HepG2 (cell line): ENCODE measurements around the gene TRAPPC4. TPM values are rescaled to one million over a fixed set of nuclear protein-coding genes. Genes with fewer than 3 reads are reported as not detected.

ENCODE experiments used
- CBX1 ChIP-seq: IDR thresholded peaks from one replicate; pipeline ENCODE4 v1.6.1; 2016; ENCODE audit warnings: antibody characterized with exemption, low read depth
- CEBPG ChIP-seq: IDR thresholded peaks from 2 replicates; pipeline ENCODE4 v1.6.1; 2016
- EP300 ChIP-seq, 3 experiments: sonication (generic) in 1 of 3; formaldehyde crosslinking in 1 of 3; IDR thresholded peaks; 2 replicates each; pipeline versions ENCODE4 v1.5.1 to v1.6.1; 2011 to 2020; ENCODE audit warnings: low read depth in 2 of 3, low read length in 2 of 3, borderline replicate concordance in 1 of 3, improper control_type of control experiment in 1 of 3, mild to moderate bottlenecking in 1 of 3, missing genetic modification reagents in 1 of 3, moderate library complexity in 1 of 3
- HDAC1 ChIP-seq: sonication (generic); formaldehyde crosslinking; IDR thresholded peaks from 2 replicates; pipeline ENCODE4 v1.5.1; 2020; ENCODE audit warnings: mild to moderate bottlenecking, missing genetic modification reagents
- HOXA7 ChIP-seq: sonication (generic); formaldehyde crosslinking; IDR thresholded peaks from 2 replicates; pipeline ENCODE4 v1.8.1; 2022; ENCODE audit warnings: mild to moderate bottlenecking, missing genetic modification reagents, moderate library complexity
- ISL2 ChIP-seq: sonication (generic); formaldehyde crosslinking; IDR thresholded peaks from 2 replicates; pipeline ENCODE4 v1.5.0; 2020; ENCODE audit warnings: missing genetic modification reagents
- JUND ChIP-seq: sonication (generic); formaldehyde crosslinking; IDR thresholded peaks from 2 replicates; pipeline ENCODE4 v1.8.0; 2022; ENCODE audit warnings: mild to moderate bottlenecking, missing genetic modification reagents
- KAT8 ChIP-seq: IDR thresholded peaks from 2 replicates; pipeline ENCODE4 v1.6.1; 2016; ENCODE audit warnings: missing genetic modification reagents, missing compliant biosample characterization
- MIER2 ChIP-seq: IDR thresholded peaks from 2 replicates; pipeline ENCODE4 v1.6.1; 2016; ENCODE audit warnings: missing biosample characterization, missing genetic modification reagents
- MTA1 ChIP-seq: sonication (generic); formaldehyde crosslinking; IDR thresholded peaks from 2 replicates; pipeline ENCODE4 v1.4.0; 2020; ENCODE audit warnings: missing genetic modification reagents, mild to moderate bottlenecking, borderline replicate concordance
- MYC ChIP-seq: sonication (generic); formaldehyde crosslinking; IDR thresholded peaks from 2 replicates; pipeline ENCODE4 v1.9.0; 2021; ENCODE audit warnings: missing genetic modification reagents, borderline replicate concordance
- NONO ChIP-seq, 2 experiments: fragments of 450-650 bp in 1 of 2; sonication (generic) in 1 of 2; formaldehyde crosslinking in 1 of 2; IDR thresholded peaks in 1 of 2; conservative IDR thresholded peaks in 1 of 2; 2 replicates each; pipeline versions ENCODE4 v1.6.1 to v1.8.0; 2017 to 2022; ENCODE audit warnings: mild to moderate bottlenecking in 1 of 2, missing genetic modification reagents in 1 of 2, moderate library complexity in 1 of 2
- NR2F6 ChIP-seq, 2 experiments: IDR thresholded peaks; 2 replicates each; pipeline ENCODE4 v1.6.1; 2016; ENCODE audit warnings: antibody characterized with exemption in 1 of 2, mild to moderate bottlenecking in 1 of 2
- RBM22 ChIP-seq: fragments of 200-400 bp; formaldehyde crosslinking; optimal IDR thresholded peaks from 2 replicates; pipeline ENCODE3; 2017; ENCODE audit warnings: mild to moderate bottlenecking, low read length, moderate library complexity
- SOX5 ChIP-seq: IDR thresholded peaks from 2 replicates; pipeline ENCODE4 v1.6.1; 2016; ENCODE audit warnings: borderline replicate concordance
- TAF1 ChIP-seq: sonication (generic); formaldehyde crosslinking; IDR thresholded peaks from 2 replicates; pipeline ENCODE4 v1.4.0; 2020; ENCODE audit warnings: missing genetic modification reagents
- ZNF337 ChIP-seq: sonication (generic); formaldehyde crosslinking; IDR thresholded peaks from 2 replicates; pipeline ENCODE4 v1.5.1; 2020; ENCODE audit warnings: missing genetic modification reagents, low read depth, mild to moderate bottlenecking, borderline replicate concordance
- ZNF362 ChIP-seq: sonication (generic); formaldehyde crosslinking; IDR thresholded peaks from 2 replicates; pipeline ENCODE4 v1.4.0; 2020; ENCODE audit warnings: missing genetic modification reagents, mild to moderate bottlenecking, borderline replicate concordance
- ZNF563 ChIP-seq: sonication (generic); formaldehyde crosslinking; IDR thresholded peaks from 2 replicates; pipeline ENCODE4 v1.8.0; 2022; ENCODE audit warnings: mild to moderate bottlenecking, moderate library complexity, missing genetic modification reagents
- ZNF720 ChIP-seq: sonication (generic); formaldehyde crosslinking; IDR thresholded peaks from 2 replicates; pipeline ENCODE4 v1.4.0; 2020; ENCODE audit warnings: missing genetic modification reagents
- polyA plus RNA-seq, 8 experiments: library from polyadenylated mRNA; depleted of rRNA in 3 of 8; stranded (reverse) in 7 of 8; unstranded in 1 of 8; fragments of >200 nt; fragmentation: Illumina TruSeq in 4 of 8; extraction: Trizol in 4 of 8; gene quantifications; 2 replicates each; pipeline versions ENCODE4 v1.2.1 to v1.2.3, GENCODE V29; 2011 to 2016; ENCODE audit warnings: low read depth in 4 of 8, missing spikeins in 1 of 8, mixed read lengths in 1 of 8; ENCODE audit not compliant: insufficient read depth in 1 of 8
- total RNA-seq, 5 experiments: library from RNA; depleted of rRNA; stranded (reverse); fragments of >200 nt; fragmentation: Illumina TruSeq; extraction: Trizol; gene quantifications; 2 replicates each; pipeline ENCODE4 v1.2.3, GENCODE V29; 2016; ENCODE audit warnings: low read depth in 1 of 5
- TF ChIP-seq, protein P1 (sequence below): sonication (generic); formaldehyde crosslinking; IDR thresholded peaks from 2 replicates; pipeline ENCODE4 v1.4.0; 2020; ENCODE audit warnings: missing genetic modification reagents, borderline replicate concordance

TRAPPC4 gene
- total and polyA plus RNA-seq, 2 of the 13 experiments (the other 11 are each of a cell fraction or from before 2014, with no cell fraction given), result 97.4 to 140 TPM

DNA sequence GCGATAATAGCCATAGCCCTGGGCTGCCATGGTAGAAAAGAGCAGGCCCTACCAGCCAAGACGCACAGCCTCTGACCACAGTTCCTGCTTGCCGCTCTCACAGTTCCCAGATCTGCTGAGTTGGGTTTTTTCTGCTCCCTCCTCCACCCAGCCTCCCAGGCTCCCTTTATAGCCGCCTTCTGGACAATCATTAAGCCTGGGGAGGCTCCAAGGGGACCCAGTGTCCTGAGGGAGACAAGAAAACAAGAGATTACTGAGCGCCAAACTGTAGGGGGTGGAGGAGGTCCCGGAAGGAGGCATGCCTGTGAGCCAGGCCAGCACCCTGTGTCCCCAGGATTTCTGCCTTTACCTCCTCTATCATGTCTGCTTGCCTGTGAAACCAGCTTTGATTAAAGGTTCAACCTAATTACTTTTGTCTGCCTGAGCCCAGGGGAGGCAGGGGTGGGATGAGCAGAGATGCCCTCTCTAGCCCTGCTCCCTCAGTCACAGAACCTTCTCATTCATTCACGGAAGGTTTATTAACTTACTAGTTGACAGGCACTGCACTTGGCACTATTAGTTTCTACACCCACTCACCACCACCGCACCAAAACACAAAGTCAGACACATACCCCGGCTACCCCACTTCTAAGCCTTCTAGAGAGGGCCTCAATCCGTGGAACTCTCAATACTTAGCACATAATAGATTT, 10.9 kb downstream of the TRAPPC4 start (continued):
- TF ChIP-seq, protein P1, sequence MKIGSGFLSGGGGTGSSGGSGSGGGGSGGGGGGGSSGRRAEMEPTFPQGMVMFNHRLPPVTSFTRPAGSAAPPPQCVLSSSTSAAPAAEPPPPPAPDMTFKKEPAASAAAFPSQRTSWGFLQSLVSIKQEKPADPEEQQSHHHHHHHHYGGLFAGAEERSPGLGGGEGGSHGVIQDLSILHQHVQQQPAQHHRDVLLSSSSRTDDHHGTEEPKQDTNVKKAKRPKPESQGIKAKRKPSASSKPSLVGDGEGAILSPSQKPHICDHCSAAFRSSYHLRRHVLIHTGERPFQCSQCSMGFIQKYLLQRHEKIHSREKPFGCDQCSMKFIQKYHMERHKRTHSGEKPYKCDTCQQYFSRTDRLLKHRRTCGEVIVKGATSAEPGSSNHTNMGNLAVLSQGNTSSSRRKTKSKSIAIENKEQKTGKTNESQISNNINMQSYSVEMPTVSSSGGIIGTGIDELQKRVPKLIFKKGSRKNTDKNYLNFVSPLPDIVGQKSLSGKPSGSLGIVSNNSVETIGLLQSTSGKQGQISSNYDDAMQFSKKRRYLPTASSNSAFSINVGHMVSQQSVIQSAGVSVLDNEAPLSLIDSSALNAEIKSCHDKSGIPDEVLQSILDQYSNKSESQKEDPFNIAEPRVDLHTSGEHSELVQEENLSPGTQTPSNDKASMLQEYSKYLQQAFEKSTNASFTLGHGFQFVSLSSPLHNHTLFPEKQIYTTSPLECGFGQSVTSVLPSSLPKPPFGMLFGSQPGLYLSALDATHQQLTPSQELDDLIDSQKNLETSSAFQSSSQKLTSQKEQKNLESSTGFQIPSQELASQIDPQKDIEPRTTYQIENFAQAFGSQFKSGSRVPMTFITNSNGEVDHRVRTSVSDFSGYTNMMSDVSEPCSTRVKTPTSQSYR, result peak; percentile 38; the same call in 1 of the 2 replicates
- TF ChIP-seq ZNF337 (CRISPR knock-in tag) (0 out of 2 replicates have a peak, but pooled peaks have one; percentile 46), CBX1 (peak; percentile 59), ISL2 (0 out of 2 replicates have a peak, but pooled peaks have one; percentile 15), JUND (CRISPR knock-in tag) (no peak), MIER2 (CRISPR knock-in tag) (no peak), KAT8 (CRISPR knock-in tag) (peak; percentile 69), NR2F6 (IDR thresholded peaks at IDR 0.05) (peak; percentile 54), NR2F6 (CRISPR knock-in tag; IDR thresholded peaks at IDR 0.05) (no peak; the same call in 1 of the 2 replicates), RBM22 (peak; percentile 48), TAF1 (CRISPR knock-in tag) (peak; percentile 62; the same call in 1 of the 2 replicates), NONO (IDR thresholded peaks at IDR 0.05) (no peak), NONO (CRISPR knock-in tag; conservative IDR thresholded peaks at IDR 0.05) (peak; percentile 39; the same call in 1 of the 2 replicates), HDAC1 (peak; percentile 84), SOX5 (CRISPR knock-in tag) (peak; percentile 65; the same call in 1 of the 2 replicates), MTA1 (no peak), ZNF720 (CRISPR knock-in tag) (no peak), ZNF362 (peak; percentile 56; the same call in 1 of the 2 replicates), MYC (CRISPR knock-in tag) (0 out of 2 replicates have a peak, but pooled peaks have one; percentile 17), HOXA7 (CRISPR knock-in tag) (no peak), CEBPG (peak; percentile 13; the same call in 1 of the 2 replicates), ZNF563 (CRISPR knock-in tag) (0 out of 2 replicates have a peak, but pooled peaks have one; percentile 21), EP300 (IDR thresholded peaks at IDR 0.05; ENCODE audit: low read depth in 2 of 2, low read length in 2 of 2) (peak in 1 of 2 experiments; percentile 38; a peak in 1 of 4 replicates), EP300 (CRISPR knock-in tag; IDR thresholded peaks at IDR 0.05; ENCODE audit: borderline replicate concordance) (no peak)
